Testis (tissue), 2 donors: ENCODE measurements around the gene SFR1.

Source experiments
- POLR2A ChIP-seq: fragments of 450-650 bp; IDR thresholded peaks from one replicate; pipeline ENCODE4 v1.6.1; 2017; ENCODE audit warnings: antibody characterized with exemption, mild to moderate bottlenecking, moderate library complexity
- TF ChIP-seq, protein P1 (sequence below), 3 experiments: fragments of 450-650 bp in 2 of 3; fragments of 200-600 bp in 1 of 3; sonication (generic) in 1 of 3; IDR thresholded peaks; one replicate each; pipeline ENCODE4 v1.5.1; 2016 to 2019; ENCODE audit warnings: antibody characterized with exemption in 3 of 3, mild to moderate bottlenecking in 2 of 3, moderate library complexity in 1 of 3

DNA sequence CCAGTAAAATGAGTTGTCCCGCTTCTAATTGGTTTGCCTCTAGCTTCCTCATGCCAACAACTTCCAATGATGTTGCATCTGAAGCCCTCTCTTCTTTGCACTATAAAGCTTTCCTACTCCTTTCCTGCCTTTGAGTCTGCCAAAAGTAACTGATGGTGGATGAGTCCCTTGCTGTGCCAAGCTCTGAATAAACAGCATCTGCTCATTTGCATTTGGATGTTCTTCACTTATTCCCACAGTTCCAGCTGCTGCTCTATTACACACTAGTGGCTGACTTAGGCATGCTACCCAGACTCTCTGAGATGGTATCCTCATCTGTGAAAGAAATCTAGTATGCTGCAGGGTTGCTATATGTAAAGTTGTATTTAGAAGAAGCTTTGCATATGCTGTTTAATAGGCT lies 24.9 kb downstream of the SFR1 start:
- TF ChIP-seq, protein P1, sequence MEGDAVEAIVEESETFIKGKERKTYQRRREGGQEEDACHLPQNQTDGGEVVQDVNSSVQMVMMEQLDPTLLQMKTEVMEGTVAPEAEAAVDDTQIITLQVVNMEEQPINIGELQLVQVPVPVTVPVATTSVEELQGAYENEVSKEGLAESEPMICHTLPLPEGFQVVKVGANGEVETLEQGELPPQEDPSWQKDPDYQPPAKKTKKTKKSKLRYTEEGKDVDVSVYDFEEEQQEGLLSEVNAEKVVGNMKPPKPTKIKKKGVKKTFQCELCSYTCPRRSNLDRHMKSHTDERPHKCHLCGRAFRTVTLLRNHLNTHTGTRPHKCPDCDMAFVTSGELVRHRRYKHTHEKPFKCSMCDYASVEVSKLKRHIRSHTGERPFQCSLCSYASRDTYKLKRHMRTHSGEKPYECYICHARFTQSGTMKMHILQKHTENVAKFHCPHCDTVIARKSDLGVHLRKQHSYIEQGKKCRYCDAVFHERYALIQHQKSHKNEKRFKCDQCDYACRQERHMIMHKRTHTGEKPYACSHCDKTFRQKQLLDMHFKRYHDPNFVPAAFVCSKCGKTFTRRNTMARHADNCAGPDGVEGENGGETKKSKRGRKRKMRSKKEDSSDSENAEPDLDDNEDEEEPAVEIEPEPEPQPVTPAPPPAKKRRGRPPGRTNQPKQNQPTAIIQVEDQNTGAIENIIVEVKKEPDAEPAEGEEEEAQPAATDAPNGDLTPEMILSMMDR (IDR thresholded peaks at IDR 0.05) = no peak
- no peak for TF ChIP-seq POLR2A
